Breast epithelium (tissue), 4 donors: ENCODE measurements around the gene OTOS. TPM values are rescaled to one million over a fixed set of nuclear protein-coding genes. Genes with fewer than 3 reads are reported as not detected.

Source experiments
- DNase-seq, 2 donors: peaks; one replicate each; pipeline ENCODE4 v3.0.0-alpha.2; 2019; ENCODE audit warnings: low spot score in 2 of 2
- H3K27ac ChIP-seq, 2 donors: fragments of 200-600 bp; sonication (generic) in 1 of 2; one replicate each; pipeline ENCODE4 v1.5.1; 2016 to 2019; ENCODE audit warnings: mild to moderate bottlenecking in 1 of 2
- H3K27me3 ChIP-seq, 2 donors: fragments of 200-600 bp; sonication (generic) in 1 of 2; one replicate each; pipeline versions ENCODE4 v1.5.1 to v1.6.0; 2017 to 2019; ENCODE audit warnings: control low read depth in 1 of 2, mild to moderate bottlenecking in 1 of 2
- H3K36me3 ChIP-seq: fragments of 200-600 bp; one replicate; pipeline ENCODE4 v1.5.1; 2019
- H3K4me1 ChIP-seq, 2 donors: fragments of 200-600 bp; sonication (generic); one replicate each; pipeline ENCODE4 v1.5.1; 2016 to 2019; ENCODE audit warnings: control low read depth in 1 of 2
- H3K4me3 ChIP-seq, 3 donors: fragments of 200-600 bp; sonication (generic); 1 replicate in 2 of 3; 2 replicates in 1 of 3; pipeline ENCODE4 v1.5.1; 2016 to 2019; ENCODE audit warnings: mild to moderate bottlenecking in 3 of 3, moderate library complexity in 2 of 3
- H3K9me3 ChIP-seq, 2 donors: fragments of 200-600 bp; sonication (generic) in 1 of 2; one replicate each; pipeline ENCODE4 v1.5.1; 2016 to 2019; ENCODE audit warnings: control low read depth in 1 of 2
- POLR2A ChIP-seq: fragments of 450-650 bp; IDR thresholded peaks from one replicate; pipeline ENCODE4 v1.6.1; 2016; ENCODE audit warnings: antibody characterized with exemption, mild to moderate bottlenecking, moderate library complexity
- POLR2AphosphoS5 ChIP-seq, 3 donors: sonication (generic); formaldehyde crosslinking; IDR thresholded peaks; one replicate each; pipeline ENCODE4 v1.6.1; 2017; ENCODE audit warnings: antibody characterized with exemption in 3 of 3
- intact Hi-C: fragments of 100-400 bp; cut with DNase I; formaldehyde crosslinking; loops from one replicate; pipeline ENCODE4 v1.15.1; 2023; ENCODE audit warnings: low total_unique reads
- total RNA-seq, 3 donors: library from RNA; depleted of rRNA; stranded (reverse); fragments of >200 nt; gene quantifications; one replicate each; pipeline ENCODE4 v1.1.0, GENCODE V29; 2016
- TF ChIP-seq, protein P1 (sequence below), 3 donors: fragments of 450-650 bp; IDR thresholded peaks; one replicate each; pipeline ENCODE4 v1.5.1; 2016 to 2017; ENCODE audit warnings: antibody characterized with exemption in 3 of 3, mild to moderate bottlenecking in 3 of 3, moderate library complexity in 3 of 3

The OTOS gene
- total RNA-seq, 3 donors from 2014 or later = not detected

DNA sequence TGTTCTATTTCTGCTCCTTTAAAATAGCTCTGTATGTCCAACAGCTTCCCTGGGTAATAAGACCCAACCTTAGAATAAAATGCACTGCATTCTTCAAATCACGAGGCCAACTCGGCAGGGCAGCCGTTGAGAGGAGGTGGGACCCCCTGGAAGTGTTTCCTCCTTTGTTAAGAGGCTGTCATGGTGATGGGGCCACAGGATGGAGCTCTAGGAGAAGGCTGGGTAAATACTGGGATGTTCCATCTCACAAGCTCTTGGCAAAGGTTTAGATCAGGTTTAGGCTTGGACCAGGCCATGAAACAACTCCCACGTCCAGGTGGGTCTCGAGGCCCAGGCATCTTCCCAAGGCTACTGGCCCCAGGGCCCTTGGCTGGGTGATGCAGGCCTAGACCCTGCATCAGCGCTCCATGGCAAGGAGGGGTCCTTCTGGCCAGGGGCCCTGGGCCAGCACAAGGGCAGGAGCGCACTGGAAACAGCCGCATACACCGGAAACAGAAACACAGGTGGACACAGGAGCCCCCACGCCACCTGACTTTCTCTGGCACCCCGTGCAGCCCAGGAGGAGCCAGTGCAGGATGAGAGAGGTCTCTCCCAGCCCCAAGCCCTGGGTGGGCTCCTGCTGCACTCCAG lies 38.8 kb upstream of the OTOS start:
- no peak for TF ChIP-seq POLR2AphosphoS5 (IDR thresholded peaks at IDR 0.05)
- TF ChIP-seq, protein P1, sequence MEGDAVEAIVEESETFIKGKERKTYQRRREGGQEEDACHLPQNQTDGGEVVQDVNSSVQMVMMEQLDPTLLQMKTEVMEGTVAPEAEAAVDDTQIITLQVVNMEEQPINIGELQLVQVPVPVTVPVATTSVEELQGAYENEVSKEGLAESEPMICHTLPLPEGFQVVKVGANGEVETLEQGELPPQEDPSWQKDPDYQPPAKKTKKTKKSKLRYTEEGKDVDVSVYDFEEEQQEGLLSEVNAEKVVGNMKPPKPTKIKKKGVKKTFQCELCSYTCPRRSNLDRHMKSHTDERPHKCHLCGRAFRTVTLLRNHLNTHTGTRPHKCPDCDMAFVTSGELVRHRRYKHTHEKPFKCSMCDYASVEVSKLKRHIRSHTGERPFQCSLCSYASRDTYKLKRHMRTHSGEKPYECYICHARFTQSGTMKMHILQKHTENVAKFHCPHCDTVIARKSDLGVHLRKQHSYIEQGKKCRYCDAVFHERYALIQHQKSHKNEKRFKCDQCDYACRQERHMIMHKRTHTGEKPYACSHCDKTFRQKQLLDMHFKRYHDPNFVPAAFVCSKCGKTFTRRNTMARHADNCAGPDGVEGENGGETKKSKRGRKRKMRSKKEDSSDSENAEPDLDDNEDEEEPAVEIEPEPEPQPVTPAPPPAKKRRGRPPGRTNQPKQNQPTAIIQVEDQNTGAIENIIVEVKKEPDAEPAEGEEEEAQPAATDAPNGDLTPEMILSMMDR (IDR thresholded peaks at IDR 0.05) = no peak
- TF ChIP-seq POLR2A = no peak
- DNase-seq = no peak
- no peak overlapping the region for H3K27ac ChIP-seq
- H3K4me1 ChIP-seq = no peaks in the 10 kb centered on the region
- H3K27me3 ChIP-seq = peaks cover 0 to 19% of the 10 kb centered on the region in 2 donors
- no peaks in the 10 kb centered on the region for H3K9me3 ChIP-seq
- intact Hi-C loops = loop anchor here (10.0 kb wide), 1 partner anchor 394 kb away; no protein-coding TSS in a partner anchor
- no peak overlapping the region for H3K4me3 ChIP-seq
- H3K36me3 ChIP-seq = no peaks in the 10 kb centered on the region

DNA sequence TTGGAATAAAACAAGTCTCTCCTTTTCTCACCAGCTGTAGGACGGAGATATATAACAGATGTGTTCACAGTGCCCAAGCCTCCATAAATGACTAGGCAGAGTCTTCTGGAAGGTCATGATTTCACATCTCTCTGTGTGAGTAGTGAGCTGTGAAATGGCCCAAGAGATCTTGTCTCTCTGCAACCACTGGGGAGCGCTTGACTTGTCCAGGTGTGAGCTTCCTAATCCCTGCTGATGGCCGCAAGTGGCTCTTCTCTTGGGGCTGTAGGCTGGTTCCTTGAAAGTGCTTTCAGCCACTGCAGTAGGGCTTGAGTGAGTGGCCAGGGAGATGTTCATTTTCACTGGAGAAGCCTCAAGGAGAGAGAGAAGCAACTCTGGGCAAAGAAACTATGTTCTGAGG lies 38.1 kb upstream of the OTOS start:
- DNase-seq = no peak
- Histone ChIP-seq H3K27me3 (peaks cover 0 to 19% of the 10 kb centered on the region in 2 donors), H3K4me1 (no peaks in the 10 kb centered on the region), H3K27ac (no peak overlapping the region), H3K36me3 (no peaks in the 10 kb centered on the region), H3K9me3 (no peaks in the 10 kb centered on the region), H3K4me3 (no peak overlapping the region)
- intact Hi-C loops = loop anchor here (10.0 kb wide), 1 partner anchor 394 kb away; no protein-coding TSS in a partner anchor
- TF ChIP-seq POLR2A = no peak
- TF ChIP-seq POLR2AphosphoS5 (IDR thresholded peaks at IDR 0.05) = no peak
- TF ChIP-seq, protein P1 (IDR thresholded peaks at IDR 0.05) = no peak

DNA sequence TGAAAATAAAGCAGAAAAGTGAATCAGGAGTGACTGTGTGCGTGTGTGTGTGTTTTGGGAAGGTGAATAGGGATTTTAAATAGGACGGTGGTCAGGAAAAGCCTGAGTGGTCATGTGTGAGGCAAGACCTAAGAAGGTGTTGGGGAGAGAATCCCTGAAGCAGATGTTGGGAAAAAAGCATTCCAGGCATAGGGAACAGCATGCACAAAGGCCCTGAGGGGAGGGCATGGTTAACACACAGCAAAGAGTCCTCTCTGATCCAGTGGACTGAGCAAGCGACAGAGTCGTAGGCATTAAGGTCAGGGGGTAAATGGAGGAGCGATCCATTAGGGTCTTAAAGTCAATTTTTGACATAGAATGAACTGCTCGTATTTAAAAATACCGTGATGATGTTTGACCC lies 34.0 kb upstream of the OTOS start:
- TF ChIP-seq, protein P1 (IDR thresholded peaks at IDR 0.05) = no peak
- no peak for TF ChIP-seq POLR2AphosphoS5 (IDR thresholded peaks at IDR 0.05)
- no peak for TF ChIP-seq POLR2A
- Histone ChIP-seq H3K9me3 (no peaks in the 10 kb centered on the region), H3K27ac (no peak overlapping the region), H3K36me3 (no peaks in the 10 kb centered on the region), H3K4me3 (no peak overlapping the region), H3K27me3 (peaks cover 0 to 17% of the 10 kb centered on the region in 2 donors), H3K4me1 (no peaks in the 10 kb centered on the region)
- no peak for DNase-seq
- intact Hi-C loops = loop anchor here (10.0 kb wide), 1 partner anchor 390 kb away; no protein-coding TSS in a partner anchor

DNA sequence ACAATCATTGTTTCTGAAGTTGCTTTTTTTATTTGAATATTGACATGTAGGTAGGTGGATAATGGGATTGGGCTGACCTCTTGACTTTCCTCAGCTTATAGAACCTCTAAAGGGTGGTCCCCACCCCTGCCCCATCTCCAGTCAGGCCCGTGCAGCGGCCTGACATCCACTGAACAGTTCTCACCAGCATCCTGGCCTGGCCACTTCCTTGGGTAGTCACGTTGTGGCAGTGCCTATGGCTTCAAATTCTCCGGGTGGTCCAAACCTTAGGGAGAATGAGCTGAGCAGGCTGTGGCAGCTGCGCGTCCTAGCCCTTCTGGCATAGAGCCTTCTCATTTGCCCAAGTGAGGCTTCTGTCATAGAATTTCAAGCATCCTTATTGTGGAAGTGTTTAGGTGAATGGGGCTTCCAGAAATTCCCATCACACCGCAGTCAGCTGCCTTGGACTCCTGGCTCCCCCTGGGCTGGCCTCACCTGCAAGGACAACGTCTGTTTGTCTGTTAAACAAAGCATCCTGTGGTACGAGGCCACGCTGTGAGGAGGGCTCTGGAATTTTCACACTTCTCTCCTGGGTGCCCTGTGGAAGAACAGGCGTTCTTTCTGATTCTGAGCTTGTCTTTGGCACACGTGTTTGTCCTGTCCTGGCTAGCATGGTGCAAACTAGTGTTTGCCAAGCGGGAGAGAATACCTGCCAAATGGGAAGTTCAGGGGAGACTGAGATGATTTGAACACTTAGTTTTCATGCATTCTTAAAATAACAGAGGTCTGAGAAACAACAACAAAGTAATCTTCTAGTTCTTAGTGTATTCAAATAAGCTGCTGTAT lies 31.8 kb upstream of the OTOS start:
- no peak for TF ChIP-seq POLR2A
- TF ChIP-seq POLR2AphosphoS5 (IDR thresholded peaks at IDR 0.05) = no peak
- TF ChIP-seq, protein P1 (IDR thresholded peaks at IDR 0.05) = no peak
- H3K27ac ChIP-seq = no peak overlapping the region
- peaks cover 0 to 2% of the 10 kb centered on the region in 2 donors for H3K27me3 ChIP-seq
- DNase-seq = no peak
- no peaks in the 10 kb centered on the region for H3K4me1 ChIP-seq
- no peak overlapping the region for H3K4me3 ChIP-seq
- H3K9me3 ChIP-seq = no peaks in the 10 kb centered on the region
- intact Hi-C loops = loop anchor here (10.0 kb wide), 1 partner anchor 387 kb away; no protein-coding TSS in a partner anchor
- no peaks in the 10 kb centered on the region for H3K36me3 ChIP-seq

DNA sequence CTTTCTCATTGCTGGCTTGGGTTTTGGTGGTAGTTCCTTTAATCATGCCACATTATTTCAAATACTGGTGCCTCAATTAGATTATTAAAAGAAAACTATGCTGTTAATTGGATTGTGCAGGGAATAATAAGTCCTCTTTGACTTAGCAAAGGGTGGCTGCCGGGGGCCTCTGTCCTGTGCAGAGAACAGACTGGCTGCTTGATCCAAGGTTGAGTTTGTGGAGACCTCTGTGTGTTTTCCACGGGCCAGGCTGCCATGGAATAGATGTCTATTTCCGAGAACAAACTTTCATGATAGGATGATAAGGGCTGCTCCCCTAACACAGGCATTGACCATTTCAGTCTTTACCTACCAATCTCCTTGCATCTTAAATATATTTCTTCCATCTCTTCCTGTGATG lies 30.4 kb upstream of the OTOS start:
- Histone ChIP-seq H3K27me3 (peaks cover 0 to 2% of the 10 kb centered on the region in 2 donors), H3K4me1 (no peaks in the 10 kb centered on the region), H3K36me3 (no peaks in the 10 kb centered on the region), H3K27ac (no peak overlapping the region), H3K4me3 (no peak overlapping the region), H3K9me3 (no peaks in the 10 kb centered on the region)
- intact Hi-C loops = loop anchor here (10.0 kb wide), 1 partner anchor 386 kb away; no protein-coding TSS in a partner anchor
- TF ChIP-seq, protein P1 (IDR thresholded peaks at IDR 0.05) = no peak
- TF ChIP-seq POLR2AphosphoS5 (IDR thresholded peaks at IDR 0.05) (no peak), POLR2A (no peak)
- DNase-seq = no peak
